ENCODE measurements around the gene KMT5B.

The KMT5B gene

GRCh38 chr11:68116974-68117373 lies 96.1 kb downstream of the KMT5B start:
- no peak for DNase-seq

GRCh38 chr11:68116126-68116525 lies 97.0 kb downstream of the KMT5B start:
- no peak for DNase-seq

GRCh38 chr11:68115285-68115684 lies 97.8 kb downstream of the KMT5B start:
- no peak for DNase-seq

GRCh38 chr11:68113986-68114385 lies 99.1 kb downstream of the KMT5B start:
- no peak for DNase-seq

DNA sequence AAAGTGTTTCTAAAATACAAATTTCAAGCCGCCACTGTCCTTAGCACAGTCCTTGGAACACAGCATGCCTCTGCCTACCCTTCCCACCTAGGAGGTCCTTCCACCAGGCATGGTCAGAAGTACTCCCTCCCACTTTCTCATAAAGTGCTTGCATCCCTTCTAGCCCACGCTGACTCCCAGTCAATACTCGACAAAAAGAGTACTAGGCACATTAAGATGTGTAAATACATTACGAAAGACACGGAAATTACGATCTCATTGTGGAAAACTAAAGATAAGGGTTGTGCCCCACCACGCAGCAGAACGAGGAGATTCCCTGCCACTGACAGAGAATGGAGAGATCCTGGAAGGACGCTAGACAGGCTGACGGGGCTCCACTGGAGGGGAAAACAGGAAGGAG lies 105.4 kb downstream of the KMT5B start:
- no peak for DNase-seq

DNA sequence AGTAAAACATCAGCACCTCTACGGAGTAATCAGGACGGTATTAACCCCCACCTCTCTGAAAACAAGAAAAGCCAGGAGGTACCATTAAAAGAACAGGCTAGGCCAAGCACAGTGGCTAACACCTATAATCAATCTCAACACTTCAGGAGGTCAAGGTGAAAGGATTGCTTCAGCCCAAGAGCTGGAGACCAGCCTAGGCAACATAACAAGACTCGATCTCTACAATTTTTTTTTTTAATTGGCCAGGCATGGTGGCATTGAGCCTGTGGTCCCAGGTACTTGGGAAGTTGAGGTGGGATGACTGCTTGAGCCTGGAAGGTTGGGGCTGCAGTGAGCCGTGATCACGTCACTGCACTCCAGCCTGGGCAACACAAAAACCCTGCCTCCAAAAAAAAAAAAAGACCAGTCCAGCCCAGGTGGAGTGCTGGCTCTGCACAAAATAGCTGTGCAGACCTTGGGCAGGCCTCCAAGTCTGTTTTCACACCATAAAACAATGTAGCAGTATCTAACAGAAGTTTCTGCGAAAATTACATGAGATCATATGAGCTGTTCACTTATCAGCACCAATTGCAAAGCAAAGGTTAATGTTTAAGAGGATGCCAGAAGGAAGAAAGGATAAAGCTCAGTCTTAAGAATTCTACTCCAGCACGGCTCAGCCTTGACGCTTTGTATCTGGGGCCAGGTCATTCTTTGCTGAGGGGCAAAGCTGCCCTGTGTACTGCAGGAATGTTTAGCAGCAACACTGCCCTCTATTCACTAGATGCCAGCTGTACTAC lies 106.7 kb downstream of the KMT5B start:
- DNase-seq: no peak
